HEK293 (cell line): Measurements from ENCODE around the gene BEST2.

Source experiments
- GLIS2 ChIP-seq: fragments of 450-650 bp; formaldehyde crosslinking; IDR thresholded peaks from 2 replicates; pipeline ENCODE4 v1.5.1; 2016; ENCODE audit warnings: missing biosample characterization, missing genetic modification characterization
- HOXA7 ChIP-seq: sonication (generic); formaldehyde crosslinking; IDR thresholded peaks from 2 replicates; pipeline ENCODE4 v1.8.1; 2022; ENCODE audit warnings: missing genetic modification reagents, borderline replicate concordance
- KLF7 ChIP-seq: fragments of 450-650 bp; formaldehyde crosslinking; IDR thresholded peaks from 2 replicates; pipeline ENCODE4 v1.5.1; 2016; ENCODE audit warnings: missing biosample characterization, missing genetic modification characterization, borderline replicate concordance
- MZF1 ChIP-seq: fragments of 450-650 bp; formaldehyde crosslinking; IDR thresholded peaks from 2 replicates; pipeline ENCODE4 v1.5.1; 2017; ENCODE audit warnings: missing biosample characterization, missing genetic modification characterization, borderline replicate concordance
- YY1 ChIP-seq: fragments of 450-650 bp; formaldehyde crosslinking; IDR thresholded peaks from 2 replicates; pipeline ENCODE4 v1.5.1; 2018; ENCODE audit warnings: missing biosample characterization, missing genetic modification characterization
- ZBTB17 ChIP-seq: fragments of 450-650 bp; formaldehyde crosslinking; IDR thresholded peaks from 2 replicates; pipeline ENCODE4 v1.5.1; 2016; ENCODE audit warnings: missing biosample characterization, missing genetic modification characterization
- ZBTB48 ChIP-seq: fragments of 450-650 bp; formaldehyde crosslinking; IDR thresholded peaks from 2 replicates; pipeline ENCODE4 v1.5.1; 2016; ENCODE audit warnings: missing biosample characterization, missing genetic modification characterization
- ZFP41 ChIP-seq: fragments of 450-650 bp; formaldehyde crosslinking; IDR thresholded peaks from 2 replicates; pipeline ENCODE4 v1.5.1; 2016; ENCODE audit warnings: missing biosample characterization, missing genetic modification characterization, borderline replicate concordance
- ZNF169 ChIP-seq: fragments of 450-650 bp; formaldehyde crosslinking; IDR thresholded peaks from 2 replicates; pipeline ENCODE4 v1.5.1; 2016; ENCODE audit warnings: missing biosample characterization, missing genetic modification characterization
- ZNF561 ChIP-seq: fragments of 450-650 bp; IDR thresholded peaks from 2 replicates; pipeline ENCODE4 v1.5.1; 2018; ENCODE audit warnings: missing biosample characterization, missing genetic modification characterization, borderline replicate concordance
- ZNF585B ChIP-seq: fragments of 450-650 bp; formaldehyde crosslinking; IDR thresholded peaks from 2 replicates; pipeline ENCODE4 v1.5.1; 2016; ENCODE audit warnings: missing biosample characterization, missing genetic modification characterization
- ZNF677 ChIP-seq: fragments of 450-650 bp; IDR thresholded peaks from 2 replicates; pipeline ENCODE4 v1.5.0; 2018; ENCODE audit warnings: missing biosample characterization, mild to moderate bottlenecking, missing genetic modification characterization, moderate library complexity
- ZNF76 ChIP-seq: fragments of 450-650 bp; formaldehyde crosslinking; IDR thresholded peaks from 2 replicates; pipeline ENCODE4; 2016; ENCODE audit warnings: low read depth, missing biosample characterization, missing genetic modification characterization, borderline replicate concordance
- ZNF830 ChIP-seq: fragments of 450-650 bp; IDR thresholded peaks from 2 replicates; pipeline ENCODE4 v1.5.0; 2018; ENCODE audit warnings: missing biosample characterization, missing genetic modification characterization, low read depth, mild to moderate bottlenecking, moderate library complexity
- TF ChIP-seq, protein P1 (sequence below): fragments of 450-650 bp; formaldehyde crosslinking; IDR thresholded peaks from 2 replicates; pipeline ENCODE4 v1.5.1; 2017; ENCODE audit warnings: missing biosample characterization, missing genetic modification characterization
- TF ChIP-seq, protein P2 (sequence below): fragments of 450-650 bp; formaldehyde crosslinking; IDR thresholded peaks from 2 replicates; pipeline ENCODE4 v1.5.1; 2016; ENCODE audit warnings: missing biosample characterization, missing genetic modification characterization
- TF ChIP-seq, protein P3 (sequence below): fragments of 450-650 bp; formaldehyde crosslinking; IDR thresholded peaks from 2 replicates; pipeline ENCODE4 v1.5.1; 2016; ENCODE audit warnings: missing biosample characterization, missing genetic modification characterization
- TF ChIP-seq, protein P4 (sequence below): fragments of 450-650 bp; formaldehyde crosslinking; IDR thresholded peaks from 2 replicates; pipeline ENCODE4 v1.5.1; 2016; ENCODE audit warnings: missing biosample characterization, missing genetic modification characterization
- TF ChIP-seq, protein P5 (sequence below): fragments of 450-650 bp; formaldehyde crosslinking; conservative IDR thresholded peaks from 2 replicates; pipeline ENCODE4 v1.5.1; 2016; ENCODE audit warnings: low read depth, missing biosample characterization, missing genetic modification characterization
- TF ChIP-seq, protein P6 (sequence below): fragments of 450-650 bp; formaldehyde crosslinking; IDR thresholded peaks from 2 replicates; pipeline ENCODE4 v1.5.1; 2017; ENCODE audit warnings: missing biosample characterization, missing genetic modification characterization
- TF ChIP-seq, protein P7 (sequence below): fragments of 450-650 bp; formaldehyde crosslinking; IDR thresholded peaks from 2 replicates; pipeline ENCODE4 v1.5.1; 2016; ENCODE audit warnings: missing biosample characterization, missing genetic modification characterization
- TF ChIP-seq, protein P8 (sequence below): fragments of 450-650 bp; formaldehyde crosslinking; IDR thresholded peaks from 2 replicates; pipeline ENCODE4 v1.5.1; 2017; ENCODE audit warnings: missing biosample characterization, missing genetic modification characterization

The BEST2 gene

DNA sequence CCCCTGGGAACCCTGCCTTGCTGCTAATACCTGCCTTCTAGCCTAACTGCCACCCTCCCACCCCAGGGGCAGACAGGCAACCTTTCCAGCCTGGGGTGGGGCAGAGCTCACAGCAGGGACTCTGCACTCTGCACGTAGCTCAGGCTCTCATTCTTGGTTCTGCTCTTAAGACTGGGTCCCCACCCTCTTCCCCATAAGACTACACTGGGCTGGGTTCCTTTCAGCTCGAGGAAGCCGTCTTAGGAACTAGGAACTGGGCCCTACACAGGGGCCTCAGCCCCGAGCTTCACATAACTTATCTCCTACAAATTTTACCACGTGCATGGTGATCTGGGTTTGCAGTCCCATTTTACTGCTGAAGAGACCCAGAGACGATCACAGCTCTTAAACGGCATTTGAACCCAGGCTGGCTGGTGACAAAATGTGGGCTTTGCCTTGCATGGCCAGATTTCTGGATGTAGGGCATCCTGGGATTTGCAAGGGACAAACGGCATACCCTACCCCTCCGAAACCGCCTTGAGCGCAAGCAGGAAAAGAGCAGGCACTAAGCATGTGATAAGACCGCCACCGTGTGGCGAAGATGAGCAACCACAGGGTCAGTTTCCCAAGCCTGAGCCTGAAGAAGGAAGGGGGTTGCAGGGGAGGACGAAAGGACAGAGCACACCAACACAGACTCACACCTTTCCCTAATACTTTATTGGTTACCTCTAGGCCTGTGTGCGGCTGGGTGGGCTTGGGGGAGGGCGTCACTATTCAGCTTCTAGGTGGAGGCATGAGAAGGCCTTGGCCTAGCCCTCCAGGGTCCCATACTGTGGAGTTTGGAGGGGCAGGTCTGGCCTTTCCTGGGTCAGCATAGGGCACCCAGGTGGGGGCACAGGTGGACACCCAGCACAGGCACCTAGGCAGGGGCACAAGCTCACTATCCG, 44.8 kb downstream of the BEST2 start (continued):
- TF ChIP-seq, protein P1, sequence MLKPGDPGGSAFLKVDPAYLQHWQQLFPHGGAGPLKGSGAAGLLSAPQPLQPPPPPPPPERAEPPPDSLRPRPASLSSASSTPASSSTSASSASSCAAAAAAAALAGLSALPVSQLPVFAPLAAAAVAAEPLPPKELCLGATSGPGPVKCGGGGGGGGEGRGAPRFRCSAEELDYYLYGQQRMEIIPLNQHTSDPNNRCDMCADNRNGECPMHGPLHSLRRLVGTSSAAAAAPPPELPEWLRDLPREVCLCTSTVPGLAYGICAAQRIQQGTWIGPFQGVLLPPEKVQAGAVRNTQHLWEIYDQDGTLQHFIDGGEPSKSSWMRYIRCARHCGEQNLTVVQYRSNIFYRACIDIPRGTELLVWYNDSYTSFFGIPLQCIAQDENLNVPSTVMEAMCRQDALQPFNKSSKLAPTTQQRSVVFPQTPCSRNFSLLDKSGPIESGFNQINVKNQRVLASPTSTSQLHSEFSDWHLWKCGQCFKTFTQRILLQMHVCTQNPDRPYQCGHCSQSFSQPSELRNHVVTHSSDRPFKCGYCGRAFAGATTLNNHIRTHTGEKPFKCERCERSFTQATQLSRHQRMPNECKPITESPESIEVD (tag by site-specific recombination): no peak
- TF ChIP-seq ZNF76 (tag by site-specific recombination): peak; percentile 59; the same call in 1 of the 2 replicates
- TF ChIP-seq HOXA7 (CRISPR knock-in tag): no peak
- TF ChIP-seq, protein P2, sequence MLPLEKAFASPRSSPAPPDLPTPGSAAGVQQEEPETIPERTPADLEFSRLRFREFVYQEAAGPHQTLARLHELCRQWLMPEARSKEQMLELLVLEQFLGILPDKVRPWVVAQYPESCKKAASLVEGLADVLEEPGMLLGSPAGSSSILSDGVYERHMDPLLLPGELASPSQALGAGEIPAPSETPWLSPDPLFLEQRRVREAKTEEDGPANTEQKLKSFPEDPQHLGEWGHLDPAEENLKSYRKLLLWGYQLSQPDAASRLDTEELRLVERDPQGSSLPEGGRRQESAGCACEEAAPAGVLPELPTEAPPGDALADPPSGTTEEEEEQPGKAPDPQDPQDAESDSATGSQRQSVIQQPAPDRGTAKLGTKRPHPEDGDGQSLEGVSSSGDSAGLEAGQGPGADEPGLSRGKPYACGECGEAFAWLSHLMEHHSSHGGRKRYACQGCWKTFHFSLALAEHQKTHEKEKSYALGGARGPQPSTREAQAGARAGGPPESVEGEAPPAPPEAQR (tag by site-specific recombination): no peak
- TF ChIP-seq ZBTB17 (tag by site-specific recombination): peak; percentile 35; the same call in 1 of the 2 replicates
- no peak for TF ChIP-seq MZF1 (tag by site-specific recombination)
- no peak for TF ChIP-seq YY1 (tag by site-specific recombination)
- TF ChIP-seq, protein P3, sequence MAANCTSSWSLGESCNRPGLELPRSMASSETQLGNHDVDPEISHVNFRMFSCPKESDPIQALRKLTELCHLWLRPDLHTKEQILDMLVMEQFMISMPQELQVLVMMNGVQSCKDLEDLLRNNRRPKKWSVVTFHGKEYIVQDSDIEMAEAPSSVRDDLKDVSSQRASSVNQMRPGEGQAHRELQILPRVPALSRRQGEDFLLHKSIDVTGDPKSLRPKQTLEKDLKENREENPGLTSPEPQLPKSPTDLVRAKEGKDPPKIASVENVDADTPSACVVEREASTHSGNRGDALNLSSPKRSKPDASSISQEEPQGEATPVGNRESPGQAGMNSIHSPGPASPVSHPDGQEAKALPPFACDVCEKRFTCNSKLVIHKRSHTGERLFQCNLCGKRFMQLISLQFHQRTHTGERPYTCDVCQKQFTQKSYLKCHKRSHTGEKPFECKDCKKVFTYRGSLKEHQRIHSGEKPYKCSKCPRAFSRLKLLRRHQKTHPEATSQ (tag by site-specific recombination): 0 out of 2 replicates have a peak, but pooled peaks have one; percentile 47
- TF ChIP-seq, protein P4, sequence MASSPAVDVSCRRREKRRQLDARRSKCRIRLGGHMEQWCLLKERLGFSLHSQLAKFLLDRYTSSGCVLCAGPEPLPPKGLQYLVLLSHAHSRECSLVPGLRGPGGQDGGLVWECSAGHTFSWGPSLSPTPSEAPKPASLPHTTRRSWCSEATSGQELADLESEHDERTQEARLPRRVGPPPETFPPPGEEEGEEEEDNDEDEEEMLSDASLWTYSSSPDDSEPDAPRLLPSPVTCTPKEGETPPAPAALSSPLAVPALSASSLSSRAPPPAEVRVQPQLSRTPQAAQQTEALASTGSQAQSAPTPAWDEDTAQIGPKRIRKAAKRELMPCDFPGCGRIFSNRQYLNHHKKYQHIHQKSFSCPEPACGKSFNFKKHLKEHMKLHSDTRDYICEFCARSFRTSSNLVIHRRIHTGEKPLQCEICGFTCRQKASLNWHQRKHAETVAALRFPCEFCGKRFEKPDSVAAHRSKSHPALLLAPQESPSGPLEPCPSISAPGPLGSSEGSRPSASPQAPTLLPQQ: 0 out of 2 replicates have a peak, but pooled peaks have one; percentile 35
- TF ChIP-seq ZNF585B (tag by site-specific recombination): no peak
- TF ChIP-seq ZNF561 (tag by site-specific recombination): no peak
- TF ChIP-seq ZNF677 (tag by site-specific recombination): no peak
- TF ChIP-seq, protein P5, sequence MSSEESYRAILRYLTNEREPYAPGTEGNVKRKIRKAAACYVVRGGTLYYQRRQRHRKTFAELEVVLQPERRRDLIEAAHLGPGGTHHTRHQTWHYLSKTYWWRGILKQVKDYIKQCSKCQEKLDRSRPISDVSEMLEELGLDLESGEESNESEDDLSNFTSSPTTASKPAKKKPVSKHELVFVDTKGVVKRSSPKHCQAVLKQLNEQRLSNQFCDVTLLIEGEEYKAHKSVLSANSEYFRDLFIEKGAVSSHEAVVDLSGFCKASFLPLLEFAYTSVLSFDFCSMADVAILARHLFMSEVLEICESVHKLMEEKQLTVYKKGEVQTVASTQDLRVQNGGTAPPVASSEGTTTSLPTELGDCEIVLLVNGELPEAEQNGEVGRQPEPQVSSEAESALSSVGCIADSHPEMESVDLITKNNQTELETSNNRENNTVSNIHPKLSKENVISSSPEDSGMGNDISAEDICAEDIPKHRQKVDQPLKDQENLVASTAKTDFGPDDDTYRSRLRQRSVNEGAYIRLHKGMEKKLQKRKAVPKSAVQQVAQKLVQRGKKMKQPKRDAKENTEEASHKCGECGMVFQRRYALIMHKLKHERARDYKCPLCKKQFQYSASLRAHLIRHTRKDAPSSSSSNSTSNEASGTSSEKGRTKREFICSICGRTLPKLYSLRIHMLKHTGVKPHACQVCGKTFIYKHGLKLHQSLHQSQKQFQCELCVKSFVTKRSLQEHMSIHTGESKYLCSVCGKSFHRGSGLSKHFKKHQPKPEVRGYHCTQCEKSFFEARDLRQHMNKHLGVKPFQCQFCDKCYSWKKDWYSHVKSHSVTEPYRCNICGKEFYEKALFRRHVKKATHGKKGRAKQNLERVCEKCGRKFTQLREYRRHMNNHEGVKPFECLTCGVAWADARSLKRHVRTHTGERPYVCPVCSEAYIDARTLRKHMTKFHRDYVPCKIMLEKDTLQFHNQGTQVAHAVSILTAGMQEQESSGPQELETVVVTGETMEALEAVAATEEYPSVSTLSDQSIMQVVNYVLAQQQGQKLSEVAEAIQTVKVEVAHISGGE (tag by site-specific recombination): peak; percentile 47; the same call in 1 of the 2 replicates
- no peak for TF ChIP-seq ZFP41 (tag by site-specific recombination)
- TF ChIP-seq ZNF169 (tag by site-specific recombination): no peak
- TF ChIP-seq, protein P6, sequence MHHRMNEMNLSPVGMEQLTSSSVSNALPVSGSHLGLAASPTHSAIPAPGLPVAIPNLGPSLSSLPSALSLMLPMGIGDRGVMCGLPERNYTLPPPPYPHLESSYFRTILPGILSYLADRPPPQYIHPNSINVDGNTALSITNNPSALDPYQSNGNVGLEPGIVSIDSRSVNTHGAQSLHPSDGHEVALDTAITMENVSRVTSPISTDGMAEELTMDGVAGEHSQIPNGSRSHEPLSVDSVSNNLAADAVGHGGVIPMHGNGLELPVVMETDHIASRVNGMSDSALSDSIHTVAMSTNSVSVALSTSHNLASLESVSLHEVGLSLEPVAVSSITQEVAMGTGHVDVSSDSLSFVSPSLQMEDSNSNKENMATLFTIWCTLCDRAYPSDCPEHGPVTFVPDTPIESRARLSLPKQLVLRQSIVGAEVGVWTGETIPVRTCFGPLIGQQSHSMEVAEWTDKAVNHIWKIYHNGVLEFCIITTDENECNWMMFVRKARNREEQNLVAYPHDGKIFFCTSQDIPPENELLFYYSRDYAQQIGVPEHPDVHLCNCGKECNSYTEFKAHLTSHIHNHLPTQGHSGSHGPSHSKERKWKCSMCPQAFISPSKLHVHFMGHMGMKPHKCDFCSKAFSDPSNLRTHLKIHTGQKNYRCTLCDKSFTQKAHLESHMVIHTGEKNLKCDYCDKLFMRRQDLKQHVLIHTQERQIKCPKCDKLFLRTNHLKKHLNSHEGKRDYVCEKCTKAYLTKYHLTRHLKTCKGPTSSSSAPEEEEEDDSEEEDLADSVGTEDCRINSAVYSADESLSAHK (tag by site-specific recombination): peak; percentile 80
- TF ChIP-seq GLIS2 (tag by site-specific recombination): no peak
- TF ChIP-seq KLF7: no peak
- TF ChIP-seq, protein P7, sequence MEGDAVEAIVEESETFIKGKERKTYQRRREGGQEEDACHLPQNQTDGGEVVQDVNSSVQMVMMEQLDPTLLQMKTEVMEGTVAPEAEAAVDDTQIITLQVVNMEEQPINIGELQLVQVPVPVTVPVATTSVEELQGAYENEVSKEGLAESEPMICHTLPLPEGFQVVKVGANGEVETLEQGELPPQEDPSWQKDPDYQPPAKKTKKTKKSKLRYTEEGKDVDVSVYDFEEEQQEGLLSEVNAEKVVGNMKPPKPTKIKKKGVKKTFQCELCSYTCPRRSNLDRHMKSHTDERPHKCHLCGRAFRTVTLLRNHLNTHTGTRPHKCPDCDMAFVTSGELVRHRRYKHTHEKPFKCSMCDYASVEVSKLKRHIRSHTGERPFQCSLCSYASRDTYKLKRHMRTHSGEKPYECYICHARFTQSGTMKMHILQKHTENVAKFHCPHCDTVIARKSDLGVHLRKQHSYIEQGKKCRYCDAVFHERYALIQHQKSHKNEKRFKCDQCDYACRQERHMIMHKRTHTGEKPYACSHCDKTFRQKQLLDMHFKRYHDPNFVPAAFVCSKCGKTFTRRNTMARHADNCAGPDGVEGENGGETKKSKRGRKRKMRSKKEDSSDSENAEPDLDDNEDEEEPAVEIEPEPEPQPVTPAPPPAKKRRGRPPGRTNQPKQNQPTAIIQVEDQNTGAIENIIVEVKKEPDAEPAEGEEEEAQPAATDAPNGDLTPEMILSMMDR (tag by site-specific recombination): peak; percentile 97
- no peak for TF ChIP-seq ZNF830
- TF ChIP-seq ZBTB48 (tag by site-specific recombination): peak; percentile 87; the same call in 1 of the 2 replicates
- TF ChIP-seq, protein P8, sequence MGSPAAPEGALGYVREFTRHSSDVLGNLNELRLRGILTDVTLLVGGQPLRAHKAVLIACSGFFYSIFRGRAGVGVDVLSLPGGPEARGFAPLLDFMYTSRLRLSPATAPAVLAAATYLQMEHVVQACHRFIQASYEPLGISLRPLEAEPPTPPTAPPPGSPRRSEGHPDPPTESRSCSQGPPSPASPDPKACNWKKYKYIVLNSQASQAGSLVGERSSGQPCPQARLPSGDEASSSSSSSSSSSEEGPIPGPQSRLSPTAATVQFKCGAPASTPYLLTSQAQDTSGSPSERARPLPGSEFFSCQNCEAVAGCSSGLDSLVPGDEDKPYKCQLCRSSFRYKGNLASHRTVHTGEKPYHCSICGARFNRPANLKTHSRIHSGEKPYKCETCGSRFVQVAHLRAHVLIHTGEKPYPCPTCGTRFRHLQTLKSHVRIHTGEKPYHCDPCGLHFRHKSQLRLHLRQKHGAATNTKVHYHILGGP: no peak
